ENCODE results near the gene GALNT2. TPM values are rescaled to one million over a fixed set of nuclear protein-coding genes. Genes with fewer than 3 reads are reported as not detected.

GALNT2 gene
- total and polyA plus RNA-seq, 9 of the 15 experiments (the other 6 are each of a cell fraction or from before 2014, with no cell fraction given): 1.6 to 106 (median 51.9) TPM

DNA sequence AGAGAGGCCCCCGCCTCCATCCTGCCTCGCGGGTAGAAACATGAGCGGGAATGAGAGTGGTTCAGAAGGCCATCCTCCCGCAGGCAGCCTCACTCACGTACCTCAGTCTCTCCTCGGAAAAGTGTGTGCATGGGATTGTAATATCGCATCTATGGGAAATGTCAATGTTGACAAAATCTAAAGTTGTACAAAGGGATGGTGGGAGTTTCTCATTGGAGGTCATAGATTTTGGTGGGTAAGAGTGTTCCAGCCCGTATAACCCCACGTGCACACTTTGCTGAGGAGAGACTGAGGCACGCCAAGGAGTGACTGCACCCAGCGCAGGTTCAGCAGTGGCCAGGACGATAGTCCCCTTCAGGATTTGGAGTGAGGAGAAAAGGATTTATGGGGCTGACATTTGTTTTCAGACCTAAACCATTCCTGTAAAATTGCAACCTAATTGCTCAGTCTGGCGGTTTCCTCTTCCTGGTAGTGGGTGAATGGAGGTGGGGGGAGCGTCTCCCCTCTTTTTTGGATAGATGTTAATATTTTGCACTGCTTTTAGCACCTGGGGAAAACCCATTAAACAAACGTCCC is 59.6 kb downstream of the GALNT2 start (continued):
- TF ChIP-seq POU5F1 (IDR thresholded peaks at IDR 0.05; ENCODE audit: borderline replicate concordance, low read depth, low read length, partially characterized antibody): no peak
- TF ChIP-seq HNRNPL (IDR thresholded peaks at IDR 0.05; ENCODE audit: low read depth, low read length): no peak
- TF ChIP-seq SRF (CRISPR knock-in tag; IDR thresholded peaks at IDR 0.05): no peak
- TF ChIP-seq PURB (CRISPR knock-in tag; IDR thresholded peaks at IDR 0.05; ENCODE audit: low read depth): no peak
- no peak for TF ChIP-seq PHF21A (IDR thresholded peaks at IDR 0.05; ENCODE audit: borderline replicate concordance, low read depth)
- TF ChIP-seq ZNF316 (IDR thresholded peaks at IDR 0.05): no peak
- TF ChIP-seq, protein P1, sequence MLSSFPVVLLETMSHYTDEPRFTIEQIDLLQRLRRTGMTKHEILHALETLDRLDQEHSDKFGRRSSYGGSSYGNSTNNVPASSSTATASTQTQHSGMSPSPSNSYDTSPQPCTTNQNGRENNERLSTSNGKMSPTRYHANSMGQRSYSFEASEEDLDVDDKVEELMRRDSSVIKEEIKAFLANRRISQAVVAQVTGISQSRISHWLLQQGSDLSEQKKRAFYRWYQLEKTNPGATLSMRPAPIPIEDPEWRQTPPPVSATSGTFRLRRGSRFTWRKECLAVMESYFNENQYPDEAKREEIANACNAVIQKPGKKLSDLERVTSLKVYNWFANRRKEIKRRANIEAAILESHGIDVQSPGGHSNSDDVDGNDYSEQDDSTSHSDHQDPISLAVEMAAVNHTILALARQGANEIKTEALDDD (IDR thresholded peaks at IDR 0.05): no peak
- TF ChIP-seq, protein P2, sequence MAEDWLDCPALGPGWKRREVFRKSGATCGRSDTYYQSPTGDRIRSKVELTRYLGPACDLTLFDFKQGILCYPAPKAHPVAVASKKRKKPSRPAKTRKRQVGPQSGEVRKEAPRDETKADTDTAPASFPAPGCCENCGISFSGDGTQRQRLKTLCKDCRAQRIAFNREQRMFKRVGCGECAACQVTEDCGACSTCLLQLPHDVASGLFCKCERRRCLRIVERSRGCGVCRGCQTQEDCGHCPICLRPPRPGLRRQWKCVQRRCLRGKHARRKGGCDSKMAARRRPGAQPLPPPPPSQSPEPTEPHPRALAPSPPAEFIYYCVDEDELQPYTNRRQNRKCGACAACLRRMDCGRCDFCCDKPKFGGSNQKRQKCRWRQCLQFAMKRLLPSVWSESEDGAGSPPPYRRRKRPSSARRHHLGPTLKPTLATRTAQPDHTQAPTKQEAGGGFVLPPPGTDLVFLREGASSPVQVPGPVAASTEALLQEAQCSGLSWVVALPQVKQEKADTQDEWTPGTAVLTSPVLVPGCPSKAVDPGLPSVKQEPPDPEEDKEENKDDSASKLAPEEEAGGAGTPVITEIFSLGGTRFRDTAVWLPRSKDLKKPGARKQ (CRISPR knock-in tag; IDR thresholded peaks at IDR 0.05): no peak
- no peak for TF ChIP-seq ESRRB (CRISPR knock-in tag; IDR thresholded peaks at IDR 0.05; ENCODE audit: borderline replicate concordance)
- TF ChIP-seq, protein P3, sequence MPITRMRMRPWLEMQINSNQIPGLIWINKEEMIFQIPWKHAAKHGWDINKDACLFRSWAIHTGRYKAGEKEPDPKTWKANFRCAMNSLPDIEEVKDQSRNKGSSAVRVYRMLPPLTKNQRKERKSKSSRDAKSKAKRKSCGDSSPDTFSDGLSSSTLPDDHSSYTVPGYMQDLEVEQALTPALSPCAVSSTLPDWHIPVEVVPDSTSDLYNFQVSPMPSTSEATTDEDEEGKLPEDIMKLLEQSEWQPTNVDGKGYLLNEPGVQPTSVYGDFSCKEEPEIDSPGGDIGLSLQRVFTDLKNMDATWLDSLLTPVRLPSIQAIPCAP (CRISPR knock-in tag; IDR thresholded peaks at IDR 0.05; ENCODE audit: borderline replicate concordance): no peak
- TF ChIP-seq HDAC8 (tag; IDR thresholded peaks at IDR 0.05): 0 out of 2 replicates have a peak, but pooled peaks have one; percentile 38
- TF ChIP-seq, protein P4, sequence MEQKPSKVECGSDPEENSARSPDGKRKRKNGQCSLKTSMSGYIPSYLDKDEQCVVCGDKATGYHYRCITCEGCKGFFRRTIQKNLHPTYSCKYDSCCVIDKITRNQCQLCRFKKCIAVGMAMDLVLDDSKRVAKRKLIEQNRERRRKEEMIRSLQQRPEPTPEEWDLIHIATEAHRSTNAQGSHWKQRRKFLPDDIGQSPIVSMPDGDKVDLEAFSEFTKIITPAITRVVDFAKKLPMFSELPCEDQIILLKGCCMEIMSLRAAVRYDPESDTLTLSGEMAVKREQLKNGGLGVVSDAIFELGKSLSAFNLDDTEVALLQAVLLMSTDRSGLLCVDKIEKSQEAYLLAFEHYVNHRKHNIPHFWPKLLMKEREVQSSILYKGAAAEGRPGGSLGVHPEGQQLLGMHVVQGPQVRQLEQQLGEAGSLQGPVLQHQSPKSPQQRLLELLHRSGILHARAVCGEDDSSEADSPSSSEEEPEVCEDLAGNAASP (IDR thresholded peaks at IDR 0.05): no peak
- peak; percentile 42; the same call in 1 of the 2 replicates for TF ChIP-seq ZNF239 (CRISPR knock-in tag; IDR thresholded peaks at IDR 0.05)
- TF ChIP-seq, protein P5, sequence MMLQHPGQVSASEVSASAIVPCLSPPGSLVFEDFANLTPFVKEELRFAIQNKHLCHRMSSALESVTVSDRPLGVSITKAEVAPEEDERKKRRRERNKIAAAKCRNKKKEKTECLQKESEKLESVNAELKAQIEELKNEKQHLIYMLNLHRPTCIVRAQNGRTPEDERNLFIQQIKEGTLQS (IDR thresholded peaks at IDR 0.05): no peak
- TF ChIP-seq, protein P5 (CRISPR knock-in tag; conservative IDR thresholded peaks at IDR 0.05): no peak
- no peak for TF ChIP-seq GABPA (tag; conservative IDR thresholded peaks at IDR 0.05; ENCODE audit: low read depth)
- no peak for TF ChIP-seq MCM5 (IDR thresholded peaks at IDR 0.05; ENCODE audit: low read depth)
- TF ChIP-seq KLF13 (tag; IDR thresholded peaks at IDR 0.05; ENCODE audit: borderline replicate concordance, low read depth): no peak
- TF ChIP-seq KAT7 (CRISPR knock-in tag; IDR thresholded peaks at IDR 0.05; ENCODE audit: borderline replicate concordance): peak; percentile 11; the same call in 1 of the 2 replicates
- no peak for TF ChIP-seq NCOA6 (IDR thresholded peaks at IDR 0.05)
- TF ChIP-seq, protein P6, sequence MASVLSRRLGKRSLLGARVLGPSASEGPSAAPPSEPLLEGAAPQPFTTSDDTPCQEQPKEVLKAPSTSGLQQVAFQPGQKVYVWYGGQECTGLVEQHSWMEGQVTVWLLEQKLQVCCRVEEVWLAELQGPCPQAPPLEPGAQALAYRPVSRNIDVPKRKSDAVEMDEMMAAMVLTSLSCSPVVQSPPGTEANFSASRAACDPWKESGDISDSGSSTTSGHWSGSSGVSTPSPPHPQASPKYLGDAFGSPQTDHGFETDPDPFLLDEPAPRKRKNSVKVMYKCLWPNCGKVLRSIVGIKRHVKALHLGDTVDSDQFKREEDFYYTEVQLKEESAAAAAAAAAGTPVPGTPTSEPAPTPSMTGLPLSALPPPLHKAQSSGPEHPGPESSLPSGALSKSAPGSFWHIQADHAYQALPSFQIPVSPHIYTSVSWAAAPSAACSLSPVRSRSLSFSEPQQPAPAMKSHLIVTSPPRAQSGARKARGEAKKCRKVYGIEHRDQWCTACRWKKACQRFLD (CRISPR knock-in tag; IDR thresholded peaks at IDR 0.05): peak; percentile 75; the same call in 1 of the 2 replicates

All from K562 (cell line).